Bronchial epithelial cell (primary cell): ENCODE results near the gene ACKR1. TPM values are rescaled to one million over a fixed set of nuclear protein-coding genes. Genes with fewer than 3 reads are reported as not detected.

Experiments used
- DNase-seq: peaks from one replicate; pipeline ENCODE4 v3.0.0-alpha.2; 2010; ENCODE audit warnings: low read depth
- FAIRE-seq: peaks from 2 replicates; lab custom pipeline; 2011; peaks lifted over from hg19 to GRCh38; lab: Jason Lieb, UNC
- H3K27me3 ChIP-seq: 2 replicates; pipeline ENCODE4 v1.5.1; 2011; ENCODE audit warnings: low read length; ENCODE audit not compliant: control insufficient read depth, insufficient read depth
- H3K36me3 ChIP-seq: 2 replicates; pipeline ENCODE4 v1.5.1; 2011; ENCODE audit warnings: low read length; ENCODE audit not compliant: control insufficient read depth, insufficient read depth
- H3K4me3 ChIP-seq: 2 replicates; pipeline ENCODE4 v1.5.1; 2011; ENCODE audit warnings: mild to moderate bottlenecking, low read depth, low read length, control low read depth
- CTCF ChIP-seq: IDR thresholded peaks from 2 replicates; pipeline ENCODE4 v1.5.1; 2011; ENCODE audit warnings: mild to moderate bottlenecking, moderate library complexity, low read length, control low read depth, inconsistent platforms; ENCODE audit not compliant: insufficient read depth, severe bottlenecking
- total RNA-seq: library from RNA; depleted of rRNA; stranded (reverse); fragments of >200 nt; gene quantifications from 2 replicates; pipeline ENCODE4 v1.2.1, GENCODE V29; 2014

The ACKR1 gene
- total RNA-seq, 1 donor from 2014 or later = not detected

- Histone ChIP-seq H3K4me3 (no peak overlapping the region), H3K27me3 (peaks cover 22% of the 10 kb centered on the region), H3K36me3 (no peaks in the 10 kb centered on the region)
- no peak for TF ChIP-seq CTCF
- FAIRE-seq (no peak), DNase-seq (no peak)
Observed at GRCh38 chr1:159173320-159173719, 31.4 kb upstream of the ACKR1 start.

GRCh38 chr1:159175571-159175970 lies 29.1 kb upstream of the ACKR1 start:
- no peak for FAIRE-seq
- Histone ChIP-seq H3K36me3 (no peaks in the 10 kb centered on the region), H3K27me3 (peaks cover 20% of the 10 kb centered on the region), H3K4me3 (no peak overlapping the region)
- DNase-seq = no peak
- no peak for TF ChIP-seq CTCF

GRCh38 chr1:159177272-159177907 lies 27.3 kb upstream of the ACKR1 start:
- Histone ChIP-seq H3K4me3 (no peak overlapping the region), H3K27me3 (peaks cover 11% of the 10 kb centered on the region), H3K36me3 (no peaks in the 10 kb centered on the region)
- no peak for TF ChIP-seq CTCF
- DNase-seq = peak; percentile 71
- FAIRE-seq = no peak

GRCh38 chr1:159179906-159180305 lies 24.8 kb upstream of the ACKR1 start:
- H3K4me3 ChIP-seq = no peak overlapping the region
- peaks cover 2% of the 10 kb centered on the region for H3K27me3 ChIP-seq
- FAIRE-seq = no peak
- H3K36me3 ChIP-seq = no peaks in the 10 kb centered on the region
- TF ChIP-seq CTCF = no peak
- DNase-seq = no peak

GRCh38 chr1:159180516-159180915 lies 24.2 kb upstream of the ACKR1 start:
- TF ChIP-seq CTCF = no peak
- H3K36me3 ChIP-seq = no peaks in the 10 kb centered on the region
- FAIRE-seq = no peak
- no peak overlapping the region for H3K4me3 ChIP-seq
- H3K27me3 ChIP-seq = peaks cover 2% of the 10 kb centered on the region
- DNase-seq = no peak

- Histone ChIP-seq H3K27me3 (peaks cover 5% of the 10 kb centered on the region), H3K4me3 (no peak overlapping the region), H3K36me3 (no peaks in the 10 kb centered on the region)
- TF ChIP-seq CTCF = no peak
- FAIRE-seq (no peak), DNase-seq (no peak)
Observed at GRCh38 chr1:159181328-159182024, 23.2 kb upstream of the ACKR1 start.
